Measurements from ENCODE around the gene REEP3. TPM values are rescaled to one million over a fixed set of nuclear protein-coding genes. Genes with fewer than 3 reads are reported as not detected.
"Not testable (repeated sequence)": the region's sequence is repeated elsewhere in the genome, so short reads cannot be mapped to it uniquely, and the experiment has no call there.

The REEP3 gene
- total RNA-seq, 6 donors from 2014 or later, result 23.6 to 63.9 (median 41.8) TPM

- H3K27ac ChIP-seq, result no peak overlapping the region
- H3K36me3 ChIP-seq, result no peaks in the 10 kb centered on the region
- 90 to 100% methylated on average over 5 of the region's 5 CpGs for WGBS, 2 donors
- no peaks in the 10 kb centered on the region for H3K9me3 ChIP-seq
- DNase-seq, result no peak
- ATAC-seq (ENCODE audit: low FRiP score in 2 of 2), result no peak
- no peaks in the 10 kb centered on the region for H3K27me3 ChIP-seq
- no peak for TF ChIP-seq POLR2A (IDR thresholded peaks at IDR 0.05)
- TF ChIP-seq EP300 (IDR thresholded peaks at IDR 0.05), result no peak
- no peak for TF ChIP-seq CTCF (IDR thresholded peaks at IDR 0.05)
- no peak for TF ChIP-seq POLR2AphosphoS5 (IDR thresholded peaks at IDR 0.05)
- H3K4me3 ChIP-seq, result no peak overlapping the region
- peaks cover 0 to 9% (median 4%) of the 10 kb centered on the region in 4 donors for H3K4me1 ChIP-seq
These were observed 37.1 kb downstream of the REEP3 start for GRCh38 chr10:63558132-63558784.

- H3K9me3 ChIP-seq, result no peaks in the 10 kb centered on the region
- ATAC-seq (ENCODE audit: low FRiP score in 2 of 2) (no peak), DNase-seq (no peak)
- H3K4me3 ChIP-seq, result no peak overlapping the region
- H3K36me3 ChIP-seq, result no peaks in the 10 kb centered on the region
- 89 to 92% methylated on average over 5 of the region's 5 CpGs for WGBS, 2 donors
- H3K4me1 ChIP-seq, result peaks cover 0 to 3% (median 0%) of the 10 kb centered on the region in 4 donors
- TF ChIP-seq EP300 (IDR thresholded peaks at IDR 0.05) (no peak), POLR2AphosphoS5 (IDR thresholded peaks at IDR 0.05) (no peak), POLR2A (IDR thresholded peaks at IDR 0.05) (no peak), CTCF (IDR thresholded peaks at IDR 0.05) (no peak)
- no peak overlapping the region for H3K27ac ChIP-seq
- no peaks in the 10 kb centered on the region for H3K27me3 ChIP-seq
These were observed 40.1 kb downstream of the REEP3 start for GRCh38 chr10:63561341-63561740.

DNA sequence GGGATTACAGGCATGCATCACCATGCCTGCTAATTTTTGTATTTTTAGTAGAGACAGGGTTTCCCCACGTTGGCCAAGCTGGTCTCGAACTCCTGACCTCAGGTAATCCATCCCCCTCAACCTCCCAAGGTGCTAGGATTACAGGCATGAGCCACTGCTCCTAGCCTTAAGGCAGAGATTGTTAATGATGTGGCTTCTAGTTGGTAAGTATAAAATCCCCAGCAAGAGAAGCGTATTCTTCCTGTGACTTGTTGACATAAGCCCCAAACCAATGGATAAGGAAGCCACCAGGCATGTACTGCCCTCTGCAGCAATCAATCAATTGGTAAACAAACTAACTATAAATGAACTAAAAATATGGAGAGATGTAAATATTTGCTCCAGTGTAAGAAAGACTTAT lies 41.2 kb downstream of the REEP3 start:
- H3K27me3 ChIP-seq, result no peaks in the 10 kb centered on the region
- peaks cover 0 to 3% (median 0%) of the 10 kb centered on the region in 4 donors for H3K36me3 ChIP-seq
- no peak for ATAC-seq (ENCODE audit: low FRiP score in 2 of 2)
- WGBS, 2 donors, result 95 to 97% methylated on average over 3 of the region's 3 CpGs
- no peak overlapping the region for H3K27ac ChIP-seq
- no peak overlapping the region for H3K4me3 ChIP-seq
- H3K9me3 ChIP-seq, result no peaks in the 10 kb centered on the region
- peaks cover 0 to 3% (median 0%) of the 10 kb centered on the region in 4 donors for H3K4me1 ChIP-seq
- DNase-seq, result no peak
- TF ChIP-seq POLR2A (IDR thresholded peaks at IDR 0.05) (no peak), POLR2AphosphoS5 (IDR thresholded peaks at IDR 0.05) (no peak), EP300 (IDR thresholded peaks at IDR 0.05) (no peak), CTCF (IDR thresholded peaks at IDR 0.05) (no peak)

- WGBS, 2 donors, result 87 to 89% methylated on average over 4 of the region's 4 CpGs
- DNase-seq, result no peak
- Histone ChIP-seq H3K4me3 (no peak overlapping the region), H3K9me3 (no peaks in the 10 kb centered on the region), H3K4me1 (peaks cover 0 to 3% (median 0%) of the 10 kb centered on the region in 4 donors), H3K27ac (no peak overlapping the region), H3K27me3 (no peaks in the 10 kb centered on the region), H3K36me3 (peaks cover 0 to 6% (median 0%) of the 10 kb centered on the region in 4 donors)
- TF ChIP-seq CTCF (IDR thresholded peaks at IDR 0.05), result no peak
- TF ChIP-seq POLR2A (IDR thresholded peaks at IDR 0.05), result no peak
- no peak for TF ChIP-seq EP300 (IDR thresholded peaks at IDR 0.05)
- TF ChIP-seq POLR2AphosphoS5 (IDR thresholded peaks at IDR 0.05), result no peak
- ATAC-seq (ENCODE audit: low FRiP score in 2 of 2), result no peak
These were observed 41.7 kb downstream of the REEP3 start for GRCh38 chr10:63562857-63563256.

GRCh38 chr10:63563623-63564022 lies 42.4 kb downstream of the REEP3 start:
- Histone ChIP-seq H3K27ac (no peak overlapping the region), H3K4me3 (no peak overlapping the region), H3K9me3 (no peaks in the 10 kb centered on the region), H3K27me3 (no peaks in the 10 kb centered on the region), H3K4me1 (peaks cover 0 to 3% (median 0%) of the 10 kb centered on the region in 4 donors), H3K36me3 (peaks cover 0 to 13% (median 0%) of the 10 kb centered on the region in 4 donors)
- TF ChIP-seq CTCF (IDR thresholded peaks at IDR 0.05) (no peak), POLR2A (IDR thresholded peaks at IDR 0.05) (no peak), POLR2AphosphoS5 (IDR thresholded peaks at IDR 0.05) (no peak), EP300 (IDR thresholded peaks at IDR 0.05) (no peak)
- ATAC-seq (ENCODE audit: low FRiP score in 2 of 2) (no peak), DNase-seq (no peak)
- WGBS, 2 donors, result 43 to 59% methylated on average over 3 of the region's 3 CpGs

DNA sequence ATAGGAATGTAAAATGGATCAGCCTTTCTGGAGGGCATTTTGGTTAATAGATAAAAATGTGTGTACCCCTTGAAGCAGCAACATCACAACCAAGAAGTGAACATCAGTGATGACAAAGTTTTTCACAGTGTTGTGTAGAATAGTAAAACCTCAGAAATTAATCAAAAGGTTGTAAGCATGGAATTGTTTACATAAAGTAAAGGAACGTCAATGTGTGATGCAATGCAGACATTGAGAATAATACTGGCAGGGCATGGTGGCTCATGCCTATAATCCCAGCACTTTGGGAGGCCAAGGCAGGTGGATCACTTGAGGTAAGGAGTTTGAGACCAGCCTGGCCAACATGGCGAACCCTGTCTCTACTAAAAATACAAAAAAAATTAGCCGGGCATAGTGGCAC lies 43.5 kb downstream of the REEP3 start:
- not testable (repeated sequence) for H3K27ac ChIP-seq; H3K4me3 ChIP-seq; H3K4me1 ChIP-seq; DNase-seq; H3K27me3 ChIP-seq; ATAC-seq (ENCODE audit: low FRiP score in 2 of 2); H3K9me3 ChIP-seq
- H3K36me3 ChIP-seq, result peaks cover 0 to 17% (median 0%) of the 10 kb centered on the region in 4 donors
- WGBS, 2 donors, result 81 to 83% methylated on average over 3 of the region's 3 CpGs
